GM19035 (cell line): ENCODE measurements around the gene SMTNL2.
"Not testable (repeated sequence)": the region's sequence is repeated elsewhere in the genome, so short reads cannot be mapped to it uniquely, and the experiment has no call there.

Experiments
- ATAC-seq: cut with Tn5 transposase; IDR thresholded peaks from one replicate; pipeline ENCODE4 v1.9.1; 2021; ENCODE audit not compliant: unreplicated experiment

The SMTNL2 gene

DNA sequence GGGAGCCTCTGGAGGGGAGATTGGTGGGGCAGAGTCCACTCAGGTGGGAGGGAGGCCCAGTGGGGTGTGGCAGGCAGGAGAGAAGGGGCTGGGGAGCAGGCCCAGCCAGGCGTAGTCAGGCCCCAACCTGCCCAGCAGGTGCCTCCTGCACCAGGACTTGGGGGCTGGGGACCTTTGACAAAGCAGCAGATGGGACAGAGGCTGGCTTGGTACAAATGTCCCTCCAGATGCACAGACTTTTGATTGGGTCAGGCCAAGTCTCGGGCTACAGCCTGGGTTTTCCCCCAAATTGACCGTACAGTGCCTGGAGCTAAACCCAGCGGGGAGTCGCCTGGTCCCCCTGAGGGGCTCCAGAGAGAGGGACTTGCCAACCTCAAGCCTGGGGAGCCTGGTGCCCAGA lies 24.4 kb upstream of the SMTNL2 start:
- ATAC-seq, result no peak

- no peak for ATAC-seq
These were observed 23.9 kb upstream of the SMTNL2 start, which contains the start of gene GGT6 for GRCh38 chr17:4560421-4560820. Gene GGT6, minus strand, starts transcription at chr17:4560577. Its CDS starts 56 bp downstream, at chr17:4560521.

- ATAC-seq, result no peak
These were observed 23.5 kb upstream of the SMTNL2 start for GRCh38 chr17:4560837-4561256.

GRCh38 chr17:4562015-4562969 lies 22.0 kb upstream of the SMTNL2 start:
- no peak for ATAC-seq

DNA sequence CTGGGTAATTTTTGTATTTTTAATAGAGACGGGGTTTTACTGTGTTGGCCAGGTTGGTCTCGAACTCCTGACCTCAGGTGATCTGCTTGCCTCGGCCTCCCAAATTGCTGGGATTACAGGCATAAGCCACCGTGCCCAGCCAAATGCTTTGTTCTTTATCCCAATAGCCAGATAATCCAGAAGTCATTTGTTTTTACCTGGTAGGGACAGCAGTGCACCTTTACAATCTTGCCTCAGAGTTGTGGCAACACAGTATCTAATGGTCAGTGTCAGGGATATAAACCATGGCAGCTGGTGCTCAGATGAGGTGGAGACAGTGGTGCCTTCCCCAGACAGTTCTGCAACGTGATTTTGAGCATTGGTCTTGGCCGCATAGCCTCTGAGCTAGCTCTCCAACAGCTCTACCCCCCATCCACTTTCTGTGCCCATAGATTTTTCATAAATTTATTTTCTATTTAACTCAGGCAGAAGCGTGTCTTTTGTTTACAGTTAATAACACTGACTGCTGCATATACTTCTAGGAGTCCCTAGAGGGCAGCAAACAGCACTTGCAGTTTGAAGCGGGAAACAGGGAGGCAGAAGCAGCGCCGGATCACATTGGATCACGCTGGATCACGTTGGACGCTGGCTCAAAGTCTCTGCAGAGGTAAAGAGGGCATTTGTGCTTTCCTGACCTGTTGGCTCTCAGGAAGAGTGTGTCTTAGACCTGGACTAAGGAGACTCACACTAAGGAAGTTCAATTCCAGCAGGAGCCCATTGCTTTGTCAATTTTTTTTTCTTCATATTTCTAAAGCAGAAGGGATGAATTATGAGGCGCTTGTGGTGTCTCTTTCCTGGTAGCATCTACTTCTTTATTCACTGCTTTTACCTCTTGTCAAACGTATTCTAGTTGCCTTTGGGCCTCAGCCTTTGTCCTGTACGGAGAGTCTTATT lies 18.9 kb upstream of the SMTNL2 start:
- ATAC-seq, result no peak

DNA sequence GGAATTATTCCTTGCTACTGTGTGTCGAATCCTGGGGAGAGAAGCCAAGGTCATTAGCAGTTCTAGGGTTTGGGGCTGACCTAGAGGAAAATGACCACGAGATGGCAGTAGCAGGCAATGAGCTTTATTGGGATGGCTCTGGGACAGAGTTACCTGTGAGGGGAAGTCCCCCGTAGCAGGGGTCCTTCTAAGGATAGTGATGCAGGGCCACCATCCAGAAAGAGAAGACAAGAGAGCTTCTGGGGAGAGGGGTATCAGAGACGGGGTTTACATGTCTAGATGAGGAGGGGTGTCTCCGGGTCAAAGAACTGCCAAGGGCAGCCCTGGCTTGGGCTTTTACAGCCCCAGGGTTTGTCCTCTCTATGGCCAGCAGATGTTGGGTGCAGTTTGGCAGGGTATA lies 17.5 kb upstream of the SMTNL2 start:
- no peak for ATAC-seq

GRCh38 chr17:4569591-4569990 lies 14.7 kb upstream of the SMTNL2 start:
- no peak for ATAC-seq

GRCh38 chr17:4572131-4572530 lies 12.2 kb upstream of the SMTNL2 start:
- ATAC-seq, result no peak

DNA sequence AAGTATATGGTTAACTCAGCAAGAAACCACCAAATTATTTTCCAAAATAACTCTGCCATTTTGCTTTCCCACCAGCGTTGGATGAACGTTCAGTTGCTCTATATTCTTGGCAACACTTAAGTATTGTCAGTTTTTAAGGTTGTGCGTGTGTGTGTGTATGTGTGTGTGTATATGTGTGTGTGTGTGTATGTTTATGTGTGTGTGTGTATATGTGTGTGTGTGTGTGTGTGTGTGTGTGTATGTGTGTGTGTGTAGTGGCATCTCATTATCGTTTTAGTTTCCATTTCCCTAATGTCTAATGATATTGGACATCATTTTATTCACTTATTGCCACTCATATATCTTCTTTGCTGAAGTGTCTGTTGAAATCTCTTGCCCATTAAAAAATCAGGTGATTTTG lies 11.2 kb upstream of the SMTNL2 start:
- ATAC-seq, result no peak

DNA sequence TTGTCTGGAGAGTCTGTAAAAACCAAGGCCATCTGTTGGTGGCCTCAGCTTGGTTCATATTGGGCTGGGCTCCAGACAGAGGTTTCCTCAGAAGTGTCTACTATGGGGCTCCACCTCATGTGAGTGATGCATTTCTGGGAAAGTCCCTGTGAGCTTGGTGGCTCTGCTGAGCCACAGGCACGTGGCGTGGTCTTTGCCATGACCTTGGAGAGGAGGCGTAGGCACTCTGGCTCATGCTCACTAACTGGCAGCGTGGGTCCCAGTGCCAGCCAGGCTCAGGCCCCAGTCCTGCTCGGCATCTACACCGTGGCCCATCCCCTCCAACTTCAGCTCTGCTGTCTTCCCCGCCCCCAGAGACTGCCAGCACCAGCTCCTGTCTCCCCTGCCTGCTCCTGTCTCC lies 10.7 kb upstream of the SMTNL2 start:
- ATAC-seq, result no peak

DNA sequence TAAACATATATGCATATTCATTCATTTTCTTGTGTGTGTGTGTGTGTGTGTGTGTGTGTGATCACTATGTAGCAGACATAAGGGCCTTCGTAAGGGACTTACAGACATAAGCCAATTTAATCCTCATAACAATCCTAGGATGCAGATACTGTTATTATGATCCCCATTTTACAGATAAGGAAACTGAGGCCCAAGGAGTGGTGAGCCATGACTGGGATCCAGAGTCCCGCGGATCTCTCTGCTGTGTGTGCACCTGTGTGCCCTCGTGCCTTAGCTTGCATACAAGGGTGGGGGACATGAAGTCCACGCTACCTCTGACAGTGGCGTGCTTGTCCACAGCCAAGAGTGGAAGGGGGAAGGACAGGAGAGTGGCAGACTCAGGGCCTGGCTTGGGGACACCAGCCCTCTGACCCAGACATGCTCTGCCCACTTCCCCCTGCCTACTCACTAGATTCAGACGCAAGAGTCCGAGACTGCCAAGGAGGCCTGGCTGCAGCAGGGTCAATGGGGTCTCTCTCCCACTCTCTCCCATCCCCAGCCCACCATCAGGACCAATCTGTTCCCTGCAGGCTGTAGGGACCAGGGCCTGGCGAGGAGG lies 9.8 kb upstream of the SMTNL2 start:
- no peak for ATAC-seq

DNA sequence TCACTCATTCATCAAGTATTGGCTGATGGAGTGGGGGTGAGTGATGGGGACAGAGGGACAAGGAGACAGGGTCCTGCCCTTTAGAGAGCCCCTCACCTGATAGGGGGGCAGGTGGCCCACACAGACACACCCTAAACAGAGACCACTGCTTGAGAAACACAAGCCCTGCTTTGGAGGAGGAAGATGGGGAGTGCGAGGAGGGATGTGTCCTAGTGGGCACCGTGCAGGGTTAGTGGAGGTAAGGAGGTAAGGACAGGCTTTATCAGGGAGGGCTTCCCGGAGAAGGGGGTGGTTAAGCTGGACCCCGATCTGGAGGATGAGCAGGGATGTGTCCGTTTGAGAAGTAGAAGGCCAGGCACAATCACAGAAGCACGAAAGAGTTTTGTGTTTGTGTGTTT lies 8.2 kb upstream of the SMTNL2 start:
- ATAC-seq, result no peak

DNA sequence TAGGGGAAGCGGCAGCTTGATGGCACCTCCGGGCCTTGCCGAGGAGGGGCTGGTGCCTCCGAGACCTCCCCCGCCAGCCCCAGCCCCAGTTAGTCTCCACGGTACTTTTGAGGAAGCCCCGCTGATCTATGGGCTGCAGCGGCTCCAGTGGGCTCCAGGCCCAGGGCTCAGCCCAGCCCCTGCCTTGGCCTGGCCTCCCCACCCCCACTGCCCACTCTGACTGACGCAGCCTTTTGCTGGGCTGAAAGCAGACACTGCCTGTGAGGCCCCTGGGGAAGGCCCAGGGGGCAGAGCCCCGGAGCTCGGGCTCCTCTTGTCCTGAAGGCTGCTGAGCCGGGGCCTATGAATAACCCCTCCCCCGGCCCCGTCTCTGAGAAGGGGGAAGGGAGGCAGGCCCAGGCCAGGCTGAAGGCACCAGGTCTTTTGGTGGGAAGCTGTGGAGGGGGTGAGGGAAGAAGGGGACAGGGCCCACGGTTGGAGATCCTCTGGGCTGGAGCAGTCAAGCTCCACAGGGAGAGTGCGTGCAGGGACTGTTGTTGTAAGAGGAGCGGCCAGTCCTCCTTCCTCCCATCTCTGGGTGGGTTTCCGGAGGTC lies 7.5 kb upstream of the SMTNL2 start:
- no peak for ATAC-seq

DNA sequence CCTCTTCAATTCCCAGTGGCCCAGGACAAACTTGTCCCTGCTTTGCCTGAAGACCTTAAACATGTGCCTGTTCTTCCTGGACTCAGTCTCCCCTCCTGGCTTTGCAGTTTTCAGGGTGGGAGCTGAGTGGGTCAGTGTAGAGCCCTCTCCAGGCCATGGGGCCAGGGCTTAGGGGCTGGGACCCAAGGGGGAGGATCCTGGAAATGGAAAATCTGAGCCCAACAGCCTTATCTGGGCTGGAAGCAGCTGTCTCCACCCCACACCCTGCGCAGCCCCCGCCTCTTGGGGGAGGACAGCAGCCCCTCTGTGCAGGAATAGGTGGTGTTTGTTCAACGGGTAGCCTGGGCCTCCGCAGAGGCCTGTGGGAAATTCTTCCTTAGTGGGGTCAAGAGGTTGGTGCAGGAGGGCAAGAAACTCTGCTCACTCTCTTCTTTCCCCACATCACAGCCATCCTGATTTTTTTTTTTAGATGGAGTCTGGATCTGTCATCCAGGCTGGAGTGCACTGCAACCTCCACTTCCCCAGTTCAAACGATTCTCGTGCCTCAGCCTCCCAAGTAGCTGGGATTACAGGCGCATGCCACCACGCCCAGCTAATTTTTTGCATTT lies 6.8 kb upstream of the SMTNL2 start:
- ATAC-seq, result no peak

DNA sequence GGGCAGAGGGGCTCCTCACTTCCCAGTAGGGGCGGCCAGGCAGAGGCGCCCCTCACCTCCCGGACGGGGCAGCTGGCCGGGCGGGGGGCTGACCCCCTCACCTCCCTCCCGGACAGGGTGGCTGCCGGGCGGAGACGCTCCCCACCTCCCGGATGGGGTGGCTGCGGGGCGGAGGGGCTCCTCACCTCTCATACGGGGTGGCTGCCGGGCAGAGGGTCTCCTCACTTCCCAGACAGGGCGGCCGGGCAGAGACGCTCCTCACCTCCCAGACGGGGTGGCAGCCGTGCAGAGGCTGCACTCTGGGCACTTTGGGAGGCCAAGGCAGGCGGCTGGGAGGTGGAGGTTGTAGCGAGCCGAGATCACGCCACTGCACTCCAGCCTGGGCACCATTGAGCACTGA lies 6.0 kb upstream of the SMTNL2 start:
- not testable (repeated sequence) for ATAC-seq

GRCh38 chr17:4579678-4580077 lies 4.7 kb upstream of the SMTNL2 start:
- no peak for ATAC-seq

DNA sequence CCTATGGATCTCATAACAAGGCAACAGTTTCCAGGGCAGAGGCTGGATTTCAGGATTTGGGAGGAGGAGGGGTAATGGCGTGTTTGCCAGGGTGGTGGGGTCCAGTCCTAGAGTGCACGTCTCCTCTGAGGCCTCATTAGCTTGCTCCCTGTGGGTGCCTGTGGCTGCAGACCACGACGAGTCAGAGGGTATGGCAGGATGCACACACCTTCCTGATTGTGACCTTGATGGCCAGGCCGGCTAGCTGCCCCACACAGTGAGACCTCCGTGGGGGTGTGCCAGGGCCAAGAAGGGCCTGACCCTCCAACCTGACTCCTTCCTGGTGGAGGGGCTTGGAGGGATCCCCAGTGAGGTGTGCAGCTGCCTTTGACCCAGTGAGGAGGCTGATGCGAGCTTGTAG lies 4.0 kb upstream of the SMTNL2 start:
- no peak for ATAC-seq

DNA sequence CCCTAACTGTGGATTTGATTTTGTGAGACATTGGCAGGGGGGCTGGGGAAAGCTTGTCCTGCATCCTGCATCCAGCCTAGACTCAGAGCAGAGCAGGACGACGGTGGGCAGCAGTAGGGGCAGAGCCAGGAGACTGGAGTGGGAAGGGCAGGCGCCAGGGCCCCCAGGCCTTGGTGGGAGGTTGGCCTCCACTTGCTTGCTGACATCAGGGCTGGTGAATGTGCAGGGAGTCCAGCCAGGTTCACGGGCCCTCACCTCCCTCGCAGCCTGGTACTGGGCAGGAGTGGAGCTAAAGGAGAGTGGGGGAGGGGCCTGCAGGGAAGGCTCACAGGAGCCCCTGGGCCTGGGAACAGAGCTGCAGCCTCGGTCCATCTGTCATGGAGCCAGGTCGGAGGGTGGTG lies 2.2 kb upstream of the SMTNL2 start:
- ATAC-seq, result no peak

DNA sequence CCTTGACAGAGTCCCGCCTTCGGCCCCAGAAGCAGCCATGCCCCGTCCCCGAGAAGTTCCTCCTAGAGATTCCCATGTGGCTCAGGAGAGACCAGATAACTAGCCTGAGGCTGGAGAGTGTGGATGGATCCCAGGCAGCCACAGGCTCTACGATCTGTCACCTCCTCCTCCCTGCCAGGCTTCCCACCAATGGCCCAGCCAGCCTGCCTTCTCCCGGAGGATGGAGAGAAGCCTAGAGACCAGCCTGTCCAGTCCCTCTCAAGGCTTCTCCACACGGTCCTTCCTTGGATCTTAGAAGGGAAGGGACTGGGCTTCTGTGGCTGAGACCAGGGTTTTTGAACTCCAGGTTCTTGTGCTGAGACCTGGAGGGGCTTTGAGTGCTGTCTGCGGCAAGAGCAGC lies 1.6 kb upstream of the SMTNL2 start:
- no peak for ATAC-seq

DNA sequence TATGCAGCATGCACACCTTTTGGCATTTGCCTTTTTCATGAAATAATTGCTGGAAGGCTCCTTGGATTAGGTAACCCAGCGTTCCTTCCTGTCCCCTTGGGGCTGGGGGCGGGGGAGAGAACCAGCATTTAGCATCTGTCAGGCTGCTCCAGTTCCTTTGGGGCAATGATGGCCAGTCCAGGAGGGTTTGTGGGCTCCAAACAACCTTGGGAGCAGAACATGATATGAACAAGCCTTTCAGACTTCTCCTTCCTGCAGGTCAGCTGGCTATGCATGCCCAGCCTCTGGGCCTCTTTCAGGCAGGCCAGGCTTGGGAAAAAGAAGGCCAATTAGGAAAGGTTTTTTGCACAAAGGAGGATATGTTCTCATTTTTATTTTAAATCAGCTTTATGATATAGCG lies 1.1 kb upstream of the SMTNL2 start:
- ATAC-seq, result no peak

DNA sequence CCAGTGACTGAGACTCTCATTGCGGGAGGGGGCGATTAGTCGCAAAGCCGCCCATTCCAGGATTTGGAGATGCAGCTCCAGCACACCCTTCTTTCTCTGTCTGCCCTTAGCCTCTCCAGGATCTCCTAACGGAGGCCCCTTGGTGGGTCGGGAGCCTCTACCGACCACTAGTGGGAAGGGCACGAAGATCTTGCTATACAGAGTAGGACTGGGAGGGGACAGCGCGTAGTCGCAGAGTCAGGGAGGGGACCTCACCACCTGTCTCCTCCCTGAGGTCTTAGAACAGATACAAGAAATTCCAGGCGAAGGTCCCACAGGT lies 588 bp upstream of the SMTNL2 start:
- ATAC-seq, result no peak
